ENCODE results near the gene NMBR. TPM values are rescaled to one million over a fixed set of nuclear protein-coding genes. Genes with fewer than 3 reads are reported as not detected.
"Not testable (repeated sequence)": the region's sequence is repeated elsewhere in the genome, so short reads cannot be mapped to it uniquely, and the experiment has no call there.

Gene NMBR
- not detected for total RNA-seq

DNA sequence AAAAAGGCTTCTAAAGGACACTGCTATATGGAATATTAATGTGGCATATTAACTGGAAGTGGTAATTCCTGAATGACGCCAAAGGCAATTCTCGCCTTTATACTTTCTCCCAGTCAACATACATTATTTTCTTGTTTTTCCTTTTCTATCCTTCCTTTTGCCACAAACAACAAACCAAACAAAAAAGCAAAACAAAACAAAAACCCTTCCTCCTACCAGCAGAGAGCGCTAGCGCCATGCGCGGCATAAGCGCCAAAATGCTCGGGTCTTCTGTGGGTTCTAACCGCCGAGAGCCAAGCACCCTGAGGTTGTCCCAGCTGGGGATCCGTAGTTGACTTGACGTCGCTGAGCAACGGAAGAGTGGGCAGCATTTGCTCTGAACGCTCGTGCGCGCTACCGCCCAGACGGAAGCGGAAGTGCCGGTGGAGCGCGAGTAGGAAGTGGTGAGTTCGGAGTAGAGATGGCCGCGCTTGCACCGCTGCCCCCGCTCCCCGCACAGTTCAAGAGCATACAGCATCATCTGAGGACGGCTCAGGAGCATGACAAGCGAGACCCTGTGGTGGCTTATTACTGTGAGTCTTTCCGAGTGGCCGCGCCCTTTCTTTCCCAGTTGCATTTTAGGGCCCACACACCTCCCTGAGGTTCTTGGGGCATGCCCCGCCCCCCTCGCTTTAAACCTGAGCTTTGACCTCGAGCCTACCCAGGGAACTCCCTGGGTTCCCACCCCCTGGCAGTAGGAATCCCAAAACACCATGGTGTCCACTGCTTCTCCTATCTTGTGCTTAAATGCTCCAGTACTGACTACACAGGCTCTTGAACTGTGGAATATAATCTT, at the start of gene NMBR, which contains the start of gene VTA1:
Gene NMBR, minus strand, starts transcription at position 295 of the 835 bp plus-strand sequence. CDS start 58,464 bp downstream, outside the sequence.
Gene VTA1, plus strand, starts transcription at position 436 of the 835 bp plus-strand sequence. Its CDS starts 25 bp downstream, at position 461.
- ATAC-seq: peak; percentile 100

DNA sequence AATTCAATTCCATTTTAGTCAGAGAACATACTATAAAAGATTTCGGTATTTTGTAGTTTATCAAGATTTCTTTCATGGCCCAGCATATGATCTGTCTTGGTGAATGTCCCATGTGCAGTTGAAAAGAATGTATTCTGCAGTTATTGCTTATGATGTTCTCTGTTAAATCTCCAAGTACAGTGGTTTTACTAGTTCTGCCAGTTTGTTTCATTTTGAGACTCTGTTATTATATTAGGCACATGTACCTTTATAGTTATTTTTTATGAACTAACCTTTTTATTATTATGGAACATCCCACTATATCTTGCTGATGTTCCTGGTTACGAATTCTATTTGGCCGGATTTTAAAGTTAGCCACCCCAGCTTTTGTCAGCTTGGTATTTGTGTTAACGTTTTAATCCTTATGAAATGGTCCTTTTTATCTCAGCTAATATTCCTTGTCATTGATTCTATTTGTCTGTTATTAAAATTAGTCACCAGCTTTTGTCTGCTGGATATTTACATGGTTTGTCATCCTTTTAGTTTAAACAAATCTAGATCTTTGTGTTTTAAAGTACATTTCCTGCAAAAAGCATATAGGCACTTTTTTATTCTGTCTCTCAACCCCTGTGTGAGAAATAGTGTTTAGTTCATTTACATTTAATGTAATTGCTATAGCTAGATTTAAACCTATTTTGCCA, 49.1 kb upstream of the NMBR start:
- ATAC-seq: peak; percentile 26

DNA sequence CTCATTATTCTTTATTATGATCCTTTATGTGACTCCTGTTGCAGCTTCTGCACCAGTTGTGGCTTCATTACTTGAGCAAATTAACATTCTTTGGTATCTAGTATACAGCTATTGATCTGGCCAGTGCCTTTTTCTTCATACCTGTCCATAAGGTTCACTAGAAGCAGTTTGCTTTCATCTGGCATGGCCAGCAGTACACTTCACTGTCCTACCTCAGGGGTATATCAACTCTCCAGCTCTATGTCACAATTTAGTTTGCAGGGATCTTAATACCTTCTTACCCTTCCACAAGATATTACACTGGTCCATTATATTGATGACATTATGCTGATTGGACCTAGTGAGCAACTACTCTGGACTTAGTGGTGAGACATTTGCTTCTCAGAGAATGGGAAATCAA, 46.7 kb upstream of the NMBR start:
- no peak for ATAC-seq

DNA sequence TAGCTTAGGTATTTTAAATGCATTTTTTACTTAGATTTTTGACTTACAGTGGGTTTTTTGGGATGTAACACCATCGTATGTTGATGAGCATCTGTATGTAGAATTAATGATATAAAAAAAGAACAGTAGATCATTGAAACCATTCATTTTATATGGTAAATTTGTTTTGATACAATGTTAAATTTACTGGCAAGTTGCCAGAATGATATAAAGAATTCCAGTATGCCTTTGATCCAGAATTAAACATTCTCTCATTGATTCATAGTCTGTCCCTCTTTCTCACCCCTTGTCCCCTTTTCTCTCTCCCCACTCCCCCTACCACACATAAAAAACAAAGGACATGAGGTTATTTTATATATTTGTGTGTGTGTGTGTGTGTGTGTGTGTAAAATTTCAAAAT, 45.4 kb upstream of the NMBR start:
- ATAC-seq: no peak

DNA sequence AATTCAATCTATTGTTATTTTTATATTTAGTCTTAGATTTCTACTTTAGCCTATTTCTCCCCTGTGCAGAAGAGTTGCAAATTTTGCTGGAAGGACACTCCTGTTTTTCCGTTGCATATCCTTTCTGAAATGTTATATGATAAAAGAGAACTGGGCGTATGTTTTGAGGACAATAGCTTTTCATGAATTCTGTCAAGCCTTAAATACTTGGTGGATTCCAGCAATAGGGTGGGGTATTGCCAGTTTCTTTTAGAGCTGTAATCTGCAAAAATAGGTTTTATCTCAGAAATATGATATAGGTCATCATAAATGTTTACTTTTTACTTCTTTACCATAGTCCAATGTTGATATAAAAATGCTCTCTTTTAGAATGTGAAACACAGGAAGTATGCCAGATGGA, 42.1 kb upstream of the NMBR start:
- ATAC-seq: no peak

DNA sequence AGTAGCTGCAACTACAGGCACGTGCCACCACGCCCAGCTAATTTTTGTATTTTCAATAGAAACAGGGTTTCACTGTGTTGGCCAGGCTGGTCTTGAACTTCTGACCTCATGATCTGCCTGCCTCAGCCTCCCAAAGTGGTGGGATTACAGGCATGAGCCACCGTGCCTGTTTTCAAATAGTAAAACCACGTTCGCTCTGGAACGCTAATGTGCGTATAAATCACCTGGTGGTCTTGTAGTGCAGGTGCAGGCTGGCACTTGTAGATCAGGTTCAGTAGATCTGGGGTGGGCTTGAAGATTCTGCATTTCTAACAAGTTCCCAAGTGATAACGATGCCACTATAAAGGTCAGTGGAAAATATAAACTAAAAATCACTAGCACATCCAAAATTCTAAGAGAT, 41.4 kb upstream of the NMBR start:
- not testable (repeated sequence) for ATAC-seq

DNA sequence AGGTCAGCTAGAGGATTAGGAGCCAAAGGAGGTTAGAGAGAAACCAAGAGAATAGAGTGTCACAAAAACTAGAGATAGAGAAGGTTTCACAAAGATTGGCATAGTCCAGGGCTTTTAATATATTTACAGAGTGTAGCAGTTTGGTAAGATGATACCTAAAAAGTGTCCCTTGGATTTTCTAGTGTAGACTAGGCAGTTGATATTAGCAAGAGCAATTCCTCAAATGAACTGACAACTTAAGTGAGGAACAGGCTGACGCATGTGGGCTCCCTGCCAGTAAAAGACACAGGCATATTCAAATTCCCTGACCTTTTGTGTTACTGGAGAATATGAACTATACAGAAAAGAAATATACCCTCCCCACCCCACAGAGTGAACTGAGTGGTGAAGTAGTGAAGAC, 40.3 kb upstream of the NMBR start:
- no peak for ATAC-seq

DNA sequence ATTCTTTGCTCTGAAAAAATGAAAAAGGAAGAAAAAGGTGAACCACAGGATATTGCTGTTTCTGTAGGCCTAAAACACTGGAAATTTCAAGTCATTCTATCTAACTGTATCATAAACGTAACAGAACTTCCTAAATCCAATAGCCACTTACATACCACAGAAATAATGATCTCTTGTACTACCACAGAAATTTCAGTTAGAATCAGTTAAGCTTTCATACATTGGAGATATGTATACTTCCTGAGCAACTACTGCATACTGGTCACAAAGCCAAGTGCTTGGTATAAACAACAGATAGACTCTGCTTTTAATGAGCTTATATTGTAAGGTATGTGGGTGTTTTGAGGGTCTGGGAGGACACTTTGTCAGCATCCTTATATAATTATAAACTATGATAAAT, 38.7 kb upstream of the NMBR start:
- ATAC-seq: no peak

DNA sequence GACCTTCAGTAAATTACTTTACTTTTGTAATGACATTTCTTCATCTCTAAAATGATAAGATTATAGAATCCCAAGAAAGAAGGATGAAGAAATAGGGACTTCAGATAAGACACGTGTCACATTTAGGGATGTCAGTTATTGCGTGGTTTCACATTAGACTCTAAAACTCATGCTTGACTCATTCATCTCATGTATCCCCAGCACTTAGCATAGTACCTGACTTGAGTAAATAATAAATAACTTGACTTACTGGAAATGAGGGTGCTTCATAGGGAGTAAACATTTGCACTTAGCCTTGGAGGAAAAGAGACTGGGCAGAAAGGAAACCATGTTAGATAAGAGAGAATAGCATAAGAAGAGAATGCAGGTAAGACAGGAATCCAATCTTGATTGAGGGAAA, 37.4 kb upstream of the NMBR start:
- no peak for ATAC-seq

DNA sequence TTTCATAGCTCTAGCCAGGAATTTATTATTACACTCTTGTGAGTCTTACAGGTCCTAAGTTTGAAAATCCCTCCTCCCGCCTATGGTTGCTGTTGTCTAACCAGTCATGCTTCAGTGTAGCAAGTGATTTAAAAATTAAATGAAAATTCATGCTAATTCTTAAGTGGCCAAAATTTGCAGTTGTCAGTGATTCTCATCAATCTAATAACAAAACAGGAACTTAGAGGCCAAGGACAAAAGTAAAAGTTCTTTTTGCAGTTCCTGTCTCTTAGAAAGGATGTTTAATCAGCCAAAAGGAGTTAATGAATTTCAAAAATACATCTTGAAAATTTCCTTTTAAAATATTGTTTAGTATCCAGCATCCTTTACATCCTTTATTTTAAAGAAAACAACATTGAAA, 36.4 kb upstream of the NMBR start:
- ATAC-seq: no peak

DNA sequence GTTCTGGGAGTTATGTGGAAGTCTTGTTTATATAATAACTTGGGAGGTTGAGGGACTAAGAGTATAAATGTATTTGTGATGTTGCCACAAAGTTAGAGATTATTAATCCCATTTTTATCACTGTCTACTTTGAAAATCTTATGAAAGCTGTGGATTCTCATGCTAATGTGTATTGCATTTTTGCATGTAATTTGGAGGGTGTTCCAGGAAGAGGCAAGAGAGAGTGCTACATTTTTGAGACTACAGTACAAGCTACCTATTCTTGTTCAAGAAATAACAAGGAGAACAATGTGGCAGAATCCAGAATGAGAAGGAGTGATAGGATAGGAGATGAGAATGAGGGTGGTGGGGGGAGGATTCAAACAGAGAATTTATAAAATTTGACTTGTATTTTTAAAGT, 35.1 kb upstream of the NMBR start:
- ATAC-seq: no peak

DNA sequence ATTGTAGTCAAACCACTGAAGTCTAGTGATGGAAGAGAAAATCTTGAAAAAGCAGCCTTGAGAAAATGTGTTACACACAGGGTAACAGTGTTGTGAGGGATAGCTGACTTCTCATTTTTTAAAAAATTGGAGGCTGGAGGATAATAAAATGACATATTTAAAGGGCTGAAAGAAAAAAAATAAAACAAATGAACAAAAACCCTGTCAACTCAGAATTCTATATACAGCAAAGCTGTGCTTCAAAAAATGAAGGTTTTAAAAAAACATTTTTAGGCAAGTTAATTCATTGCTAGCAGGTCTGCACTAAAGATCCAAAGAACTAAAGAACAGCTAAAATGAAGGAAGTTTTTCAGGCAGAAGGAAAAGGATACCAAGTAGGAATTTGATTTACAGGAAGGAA, 31.2 kb upstream of the NMBR start:
- no peak for ATAC-seq

DNA sequence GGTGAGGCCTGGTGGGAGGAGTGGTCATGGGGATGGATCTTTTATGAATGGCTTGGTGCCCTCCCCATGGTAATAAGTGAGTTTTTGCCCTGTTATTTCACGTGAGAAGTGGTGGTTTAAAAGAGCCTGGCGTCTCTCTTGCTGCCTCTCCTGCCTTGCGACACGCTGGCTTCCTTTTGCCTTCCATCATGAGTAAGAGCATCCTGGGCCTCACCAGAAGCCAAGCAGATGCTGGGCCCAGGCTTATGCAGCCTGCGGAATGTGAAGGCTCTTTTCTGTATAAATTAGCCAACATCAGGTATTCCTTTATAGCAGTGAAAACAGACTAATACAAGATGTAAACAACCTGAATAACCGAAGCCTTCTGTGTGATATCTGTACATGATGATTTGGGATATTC, 27.8 kb upstream of the NMBR start:
- ATAC-seq: no peak

DNA sequence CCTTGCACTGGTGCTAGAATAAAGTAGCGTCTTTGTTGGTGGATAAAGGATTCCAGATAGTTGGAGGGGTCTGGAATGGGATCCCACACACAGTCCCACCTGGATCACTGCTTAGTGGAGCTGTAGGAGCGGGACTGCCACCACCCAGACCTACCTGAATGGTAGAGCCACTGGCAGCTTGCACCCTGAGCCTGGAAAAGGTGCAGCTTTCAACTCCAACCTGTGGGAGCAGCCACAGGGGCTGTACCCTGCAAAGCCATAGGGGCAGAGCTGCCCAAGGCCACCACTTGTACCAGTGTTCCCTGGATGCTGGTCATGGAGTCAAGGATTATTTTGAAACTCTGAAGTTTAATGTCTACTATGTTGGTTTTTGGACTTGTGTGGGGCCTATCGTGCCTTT, 27.1 kb upstream of the NMBR start:
- ATAC-seq: no peak

DNA sequence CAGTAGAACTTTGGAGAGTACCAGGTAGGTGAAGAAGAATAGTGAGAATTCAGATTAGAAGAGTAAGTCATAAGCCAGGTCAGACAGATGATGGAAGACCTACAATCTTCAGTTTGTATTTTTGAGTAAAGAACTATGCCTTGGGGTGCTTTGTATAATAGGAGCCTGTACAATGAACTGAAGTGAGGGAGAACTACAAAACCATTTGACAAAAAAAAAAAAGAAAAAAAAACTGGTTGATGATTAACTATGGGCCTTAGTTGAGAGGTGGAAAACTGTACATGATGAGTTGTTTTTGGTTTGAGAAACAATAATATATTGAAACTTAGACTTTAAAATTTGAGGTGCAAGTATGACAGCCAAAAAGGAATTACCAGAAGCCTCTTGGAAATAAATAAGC, 25.8 kb upstream of the NMBR start:
- no peak for ATAC-seq

DNA sequence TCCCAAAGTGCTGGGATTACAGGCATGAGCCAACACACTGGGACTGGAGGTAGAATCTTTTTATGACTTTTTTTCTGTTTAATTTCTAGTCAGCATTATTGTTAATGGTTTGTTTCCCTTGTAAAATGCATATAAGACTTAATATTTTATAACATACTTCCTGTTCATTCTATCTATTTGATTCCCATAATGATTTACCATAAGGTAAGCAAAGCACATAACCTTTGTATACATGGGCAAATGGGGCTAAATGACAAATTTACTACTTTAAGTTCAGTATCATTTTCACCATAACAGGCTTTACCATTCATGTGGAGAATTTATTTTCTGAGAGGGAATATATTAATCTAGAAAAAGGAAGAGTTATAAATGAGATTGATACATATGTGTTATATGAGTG, 24.4 kb upstream of the NMBR start:
- no peak for ATAC-seq

DNA sequence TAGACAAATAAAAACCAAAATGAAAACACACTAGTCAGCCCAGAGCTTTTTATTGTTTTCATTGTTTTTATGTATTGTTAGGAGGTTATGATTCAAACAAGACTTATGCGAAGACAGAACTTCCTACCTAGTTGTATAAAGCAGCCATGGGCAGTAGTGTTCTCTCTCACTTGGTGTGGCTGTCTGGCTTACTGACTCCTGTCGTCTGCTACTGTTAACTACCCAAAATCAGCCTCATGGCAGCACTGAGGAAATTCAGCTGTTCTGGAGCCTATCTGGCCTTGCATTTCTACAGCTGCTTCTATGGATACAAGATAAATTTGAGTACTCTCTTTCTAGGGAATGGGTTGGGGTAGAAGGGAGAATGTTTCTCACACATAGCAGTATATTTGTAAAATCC, 20.6 kb upstream of the NMBR start:
- no peak for ATAC-seq

DNA sequence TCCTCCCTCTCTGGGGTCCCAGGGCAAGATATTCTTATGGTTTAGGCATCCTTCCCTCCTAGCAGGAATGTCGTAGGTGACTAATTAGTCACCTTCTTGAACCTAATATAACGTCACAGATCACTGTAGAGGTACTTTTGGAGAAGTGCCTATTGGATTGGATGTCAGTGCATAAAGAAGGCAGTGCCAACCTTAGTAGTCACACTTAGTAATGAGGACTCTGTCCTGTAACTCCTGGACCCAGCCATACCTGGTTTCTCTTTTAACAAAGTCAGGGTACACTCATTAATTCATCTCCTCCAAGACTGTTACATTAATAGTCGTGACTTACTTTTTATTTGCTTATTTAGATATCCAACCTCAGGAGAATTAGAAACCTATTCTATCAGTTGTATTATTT, 20.1 kb upstream of the NMBR start:
- ATAC-seq: no peak

DNA sequence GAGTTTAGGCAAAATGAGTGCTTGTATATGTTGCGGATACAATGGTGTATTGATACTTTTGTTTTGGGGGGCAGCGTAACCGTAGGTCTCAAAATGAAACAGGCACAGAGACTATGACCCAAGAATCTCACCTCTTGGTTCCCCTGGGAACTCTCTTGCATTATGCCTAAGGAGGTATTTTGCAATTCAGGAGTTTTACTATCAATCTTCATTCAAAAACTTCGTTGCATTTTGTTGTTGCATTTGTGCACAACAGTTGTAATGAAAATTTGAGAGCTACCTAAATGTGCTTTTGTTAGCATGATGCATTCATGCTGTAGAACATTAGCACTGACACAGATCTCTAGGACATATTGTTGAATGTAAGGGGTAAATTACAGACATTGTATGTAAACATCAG, 18.3 kb upstream of the NMBR start:
- ATAC-seq: no peak

DNA sequence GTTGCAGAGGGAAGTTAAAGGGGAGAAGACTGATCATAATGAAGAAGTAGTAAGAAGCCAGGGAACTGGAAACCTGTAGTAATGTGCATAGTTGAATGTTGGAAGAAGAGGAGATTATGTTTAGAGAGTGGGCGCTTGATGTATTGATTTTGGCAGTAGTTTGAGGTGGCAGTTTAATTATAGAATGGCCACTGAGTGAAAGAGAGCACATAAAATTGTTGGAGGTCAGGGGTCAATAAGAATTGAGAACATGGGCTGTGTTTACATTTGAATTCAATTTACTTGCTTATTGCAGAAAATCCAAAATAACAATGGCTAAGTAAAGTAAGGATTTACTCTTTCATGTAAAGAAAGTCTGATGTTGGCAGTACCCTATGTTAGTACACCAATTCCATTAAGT, 15.9 kb upstream of the NMBR start:
- ATAC-seq: no peak

DNA sequence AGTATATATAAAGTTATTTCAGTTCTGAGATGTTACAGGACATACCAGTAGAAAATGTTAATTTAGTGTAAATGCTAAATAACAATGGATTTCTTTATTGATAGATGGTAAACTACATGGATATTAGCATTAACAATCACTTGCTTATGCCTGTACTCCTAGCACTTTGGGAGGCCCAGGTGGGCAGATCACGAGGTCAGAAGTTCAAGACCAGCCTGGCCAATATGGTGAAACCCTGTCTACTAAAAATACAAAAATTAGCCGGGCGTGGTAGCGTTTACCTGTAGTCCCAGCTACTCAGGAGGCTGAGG, 9.8 kb upstream of the NMBR start:
- not testable (repeated sequence) for ATAC-seq

DNA sequence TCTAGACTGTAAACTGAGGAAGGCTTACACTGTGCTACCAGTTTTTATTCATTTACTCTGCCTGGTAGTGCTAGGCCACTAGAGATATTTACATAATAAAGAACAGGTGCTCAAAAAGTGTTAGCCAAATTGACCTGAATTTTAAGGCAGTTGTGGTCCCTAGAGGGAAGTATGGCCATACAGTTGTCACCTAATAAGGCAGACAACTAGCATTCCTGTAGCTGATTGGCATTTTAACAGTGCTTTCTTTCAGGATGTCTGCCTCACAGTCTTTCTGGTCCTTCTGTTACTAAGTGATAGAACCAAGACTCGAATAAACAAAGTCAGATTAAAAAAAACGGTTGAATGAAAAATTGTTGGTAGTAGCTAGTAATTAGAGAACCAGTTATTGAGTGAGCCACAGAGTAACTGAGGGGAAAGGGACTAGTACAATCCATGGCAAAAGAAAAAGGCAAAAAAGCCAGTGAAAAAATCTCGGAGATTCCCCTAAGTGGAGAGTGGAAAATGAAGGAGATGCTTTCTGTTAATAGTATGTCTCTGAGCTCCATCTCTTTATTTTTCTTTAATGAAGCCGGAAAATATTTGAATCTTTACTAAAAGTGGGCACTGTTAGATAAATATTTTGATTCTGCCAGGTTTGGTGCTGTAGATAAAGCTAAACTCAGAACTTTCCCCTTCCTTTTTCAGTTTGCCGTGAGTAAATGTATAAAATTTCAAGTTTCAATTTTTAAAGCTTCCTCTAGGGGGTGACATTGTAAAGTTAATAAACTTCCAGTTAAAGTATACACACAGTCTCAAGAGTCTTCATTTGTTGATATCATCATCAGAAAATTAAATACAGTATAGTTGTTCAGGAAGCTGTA, 9.2 kb upstream of the NMBR start:
- ATAC-seq: peak; percentile 43

DNA sequence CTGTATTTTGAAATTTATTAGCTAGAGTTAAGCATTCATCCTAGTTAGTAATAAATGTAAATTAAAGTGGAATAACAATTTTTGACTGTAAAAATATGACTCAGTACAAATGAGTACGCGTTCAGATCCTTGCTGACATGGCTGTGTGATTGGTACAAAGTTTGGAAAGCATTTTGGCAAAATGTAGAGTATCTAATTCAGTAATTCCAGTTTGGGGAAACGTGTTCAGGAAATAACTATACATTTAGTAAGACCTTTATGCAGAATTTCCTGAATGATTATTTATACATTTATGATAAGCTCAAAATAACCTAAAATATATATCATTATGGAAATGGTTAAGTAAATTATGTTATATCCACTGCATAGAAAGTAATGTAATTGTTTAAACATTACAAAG, 8.2 kb upstream of the NMBR start:
- ATAC-seq: no peak
